Fibroblast of lung (primary cell): Measurements from ENCODE around the gene CDH6.

Experiments used
- EZH2 ChIP-seq: IDR thresholded peaks from 2 replicates; pipeline ENCODE4 v1.5.1; 2012; ENCODE audit warnings: low read length, control low read depth, mild to moderate bottlenecking; ENCODE audit errors: missing control alignments
- TF ChIP-seq, protein P1 (sequence below), 2 donors: IDR thresholded peaks in 1 of 2; conservative IDR thresholded peaks in 1 of 2; 1 replicate in 1 of 2; 2 replicates in 1 of 2; pipeline ENCODE4 v1.5.1; 2011 to 2012; ENCODE audit warnings: low read length in 2 of 2, control low read depth in 1 of 2, inconsistent platforms in 1 of 2, low read depth in 1 of 2, mild to moderate bottlenecking in 1 of 2

DNA sequence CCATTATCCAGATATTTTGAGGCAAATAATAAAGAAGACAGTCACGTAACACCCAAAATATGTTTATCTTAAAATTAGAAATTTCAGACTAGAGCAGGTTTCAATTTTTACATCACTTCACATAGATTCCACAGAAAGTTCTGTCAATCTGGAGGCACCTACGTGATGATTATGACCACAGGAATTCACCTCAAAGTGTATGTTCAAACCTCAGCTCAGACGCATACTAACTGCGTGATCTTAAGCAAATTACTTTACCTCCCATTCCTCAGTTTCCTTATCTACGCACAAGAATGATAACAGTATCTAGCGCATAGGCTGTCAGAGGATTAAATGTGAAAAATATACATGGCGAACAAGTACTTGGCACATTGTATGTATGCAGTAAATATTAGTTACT is 5.9 kb upstream of the CDH6 start:
- no peak for TF ChIP-seq EZH2
- TF ChIP-seq, protein P1, sequence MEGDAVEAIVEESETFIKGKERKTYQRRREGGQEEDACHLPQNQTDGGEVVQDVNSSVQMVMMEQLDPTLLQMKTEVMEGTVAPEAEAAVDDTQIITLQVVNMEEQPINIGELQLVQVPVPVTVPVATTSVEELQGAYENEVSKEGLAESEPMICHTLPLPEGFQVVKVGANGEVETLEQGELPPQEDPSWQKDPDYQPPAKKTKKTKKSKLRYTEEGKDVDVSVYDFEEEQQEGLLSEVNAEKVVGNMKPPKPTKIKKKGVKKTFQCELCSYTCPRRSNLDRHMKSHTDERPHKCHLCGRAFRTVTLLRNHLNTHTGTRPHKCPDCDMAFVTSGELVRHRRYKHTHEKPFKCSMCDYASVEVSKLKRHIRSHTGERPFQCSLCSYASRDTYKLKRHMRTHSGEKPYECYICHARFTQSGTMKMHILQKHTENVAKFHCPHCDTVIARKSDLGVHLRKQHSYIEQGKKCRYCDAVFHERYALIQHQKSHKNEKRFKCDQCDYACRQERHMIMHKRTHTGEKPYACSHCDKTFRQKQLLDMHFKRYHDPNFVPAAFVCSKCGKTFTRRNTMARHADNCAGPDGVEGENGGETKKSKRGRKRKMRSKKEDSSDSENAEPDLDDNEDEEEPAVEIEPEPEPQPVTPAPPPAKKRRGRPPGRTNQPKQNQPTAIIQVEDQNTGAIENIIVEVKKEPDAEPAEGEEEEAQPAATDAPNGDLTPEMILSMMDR (conservative IDR thresholded peaks at IDR 0.05 in 1 of 2, IDR thresholded peaks at IDR 0.05 in 1 of 2; ENCODE audit: low read depth in 1 of 2, low read length in 2 of 2): no peak
